ENCODE measurements around the gene E2F2.

Gene E2F2

DNA sequence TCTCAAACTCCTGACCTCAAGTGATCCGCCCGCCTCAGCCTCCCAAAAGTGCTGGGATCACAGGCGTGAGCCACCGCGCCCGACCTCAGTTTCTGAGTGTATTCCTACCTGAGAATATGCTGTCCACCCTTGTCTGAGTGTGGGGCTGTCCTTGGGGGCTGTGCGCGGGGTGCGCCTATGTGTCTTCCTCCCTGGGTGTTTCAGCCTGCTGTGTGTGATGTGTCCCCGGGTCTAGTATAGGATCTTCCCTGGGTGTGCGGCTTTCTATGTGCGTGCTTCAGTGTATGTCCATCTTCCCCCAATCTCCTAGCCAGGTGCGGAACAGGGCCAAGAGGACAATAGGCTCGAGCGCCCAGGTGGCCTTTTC, 36.6 kb upstream of the E2F2 start:
- no peak for TF ChIP-seq CTCF (IDR thresholded peaks at IDR 0.05; ENCODE audit: low read depth, low read length, missing control alignments)
- H3K4me3 ChIP-seq (ENCODE audit: low read depth, low read length) = 0 out of 2 replicates have a peak overlapping the region, but pooled peaks have one; percentile 8
- DNase-seq (ENCODE audit: low read depth) = no peak

- no peak for TF ChIP-seq CTCF (IDR thresholded peaks at IDR 0.05; ENCODE audit: low read depth, low read length, missing control alignments)
- no peak for DNase-seq (ENCODE audit: low read depth)
Measured at GRCh38 chr1:23566304-23566703, 35.3 kb upstream of the E2F2 start.

DNA sequence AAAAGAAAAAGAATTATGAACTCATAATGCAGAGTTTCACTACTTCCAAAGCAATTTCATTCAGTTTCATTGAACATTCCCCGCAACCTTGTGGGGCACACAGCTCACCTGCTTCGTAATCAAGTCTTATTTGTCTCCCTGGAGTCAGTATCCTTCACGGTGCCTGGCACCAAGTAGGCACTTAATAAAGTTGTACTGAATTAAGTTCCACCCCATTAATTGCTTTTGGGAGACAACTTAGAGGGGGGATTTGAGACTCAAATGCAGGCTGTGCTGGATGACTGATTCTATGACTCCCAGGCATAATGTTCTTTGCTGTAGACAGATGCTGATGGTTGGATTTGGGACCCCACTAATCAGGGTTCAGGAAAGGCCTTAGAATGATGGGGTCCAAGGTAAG, 34.7 kb upstream of the E2F2 start:
- DNase-seq (ENCODE audit: low read depth) = no peak
- H3K4me3 ChIP-seq (ENCODE audit: low read depth, low read length) = no peak overlapping the region
- no peak for TF ChIP-seq CTCF (IDR thresholded peaks at IDR 0.05; ENCODE audit: low read depth, low read length, missing control alignments)

More at GRCh38 chr1:23566304-23566703, 35.3 kb upstream of the E2F2 start:
- no peak overlapping the region for H3K4me3 ChIP-seq (ENCODE audit: low read depth, low read length)

DNA sequence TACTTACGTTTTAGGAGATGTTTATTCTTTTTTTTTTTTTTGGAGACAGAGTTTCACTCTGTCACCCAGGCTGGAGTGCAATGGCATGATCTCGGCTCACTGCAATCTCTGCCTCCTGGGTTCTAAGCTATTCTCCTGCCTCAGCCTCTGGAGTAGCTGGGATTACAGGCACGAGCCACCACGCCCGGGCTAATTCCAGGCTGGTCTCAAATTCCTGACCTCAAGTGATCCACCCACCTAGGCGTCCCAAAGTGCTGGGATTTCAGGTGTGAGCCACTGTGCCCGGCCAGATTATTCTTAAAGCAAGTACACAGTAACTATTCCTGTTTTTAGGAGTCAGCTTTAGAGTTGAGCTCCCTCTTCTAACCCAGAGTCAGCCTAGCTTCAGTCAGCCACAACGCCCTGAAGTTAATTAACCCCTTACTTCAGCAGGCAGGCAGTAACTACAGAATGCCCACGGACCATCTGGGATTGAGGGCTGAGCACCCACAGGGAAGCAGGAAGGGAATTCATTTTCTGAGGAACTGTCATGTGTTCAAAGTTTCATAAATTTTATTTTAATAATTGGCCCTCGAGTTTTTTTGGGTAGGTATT, 33.6 kb upstream of the E2F2 start:
- no peak for DNase-seq (ENCODE audit: low read depth)
- no peak for TF ChIP-seq CTCF (IDR thresholded peaks at IDR 0.05; ENCODE audit: low read depth, low read length, missing control alignments)
- no peak overlapping the region for H3K4me3 ChIP-seq (ENCODE audit: low read depth, low read length)

GRCh38 chr1:23563755-23564374, 32.8 kb upstream of the E2F2 start:
- DNase-seq (ENCODE audit: low read depth) = no peak
- no peak overlapping the region for H3K4me3 ChIP-seq (ENCODE audit: low read depth, low read length)
- no peak for TF ChIP-seq CTCF (IDR thresholded peaks at IDR 0.05; ENCODE audit: low read depth, low read length, missing control alignments)

DNA sequence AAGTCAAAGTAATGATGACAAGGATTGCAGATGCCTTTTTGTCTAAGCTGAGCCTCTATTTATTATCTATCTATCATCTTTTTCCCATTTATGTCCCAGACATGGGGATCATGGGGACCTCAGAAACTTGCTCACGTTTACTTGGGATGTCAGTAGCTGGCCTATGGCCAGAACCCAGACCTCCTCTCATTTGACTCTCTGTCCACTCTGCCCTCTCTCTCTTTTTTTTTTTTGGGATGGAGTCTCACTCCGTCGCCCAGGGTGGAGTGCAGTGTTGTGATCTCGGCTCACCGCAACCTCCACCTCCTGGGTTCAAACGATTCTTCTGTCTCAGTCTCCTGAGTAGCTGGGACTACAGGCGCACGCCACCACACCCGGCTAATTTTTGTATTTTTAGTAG, 32.0 kb upstream of the E2F2 start:
- no peak overlapping the region for H3K4me3 ChIP-seq (ENCODE audit: low read depth, low read length)
- no peak for DNase-seq (ENCODE audit: low read depth)
- no peak for TF ChIP-seq CTCF (IDR thresholded peaks at IDR 0.05; ENCODE audit: low read depth, low read length, missing control alignments)
